NCI-H1694 treated with DMSO at 0.1 percent for 48 hours (cell line): Measurements from ENCODE around the gene CEP72.

ENCODE experiments used
- DNase-seq: peaks from one replicate; lab custom pipeline; 2025; lab: John Stamatoyannopoulos, UW

Gene CEP72

DNA sequence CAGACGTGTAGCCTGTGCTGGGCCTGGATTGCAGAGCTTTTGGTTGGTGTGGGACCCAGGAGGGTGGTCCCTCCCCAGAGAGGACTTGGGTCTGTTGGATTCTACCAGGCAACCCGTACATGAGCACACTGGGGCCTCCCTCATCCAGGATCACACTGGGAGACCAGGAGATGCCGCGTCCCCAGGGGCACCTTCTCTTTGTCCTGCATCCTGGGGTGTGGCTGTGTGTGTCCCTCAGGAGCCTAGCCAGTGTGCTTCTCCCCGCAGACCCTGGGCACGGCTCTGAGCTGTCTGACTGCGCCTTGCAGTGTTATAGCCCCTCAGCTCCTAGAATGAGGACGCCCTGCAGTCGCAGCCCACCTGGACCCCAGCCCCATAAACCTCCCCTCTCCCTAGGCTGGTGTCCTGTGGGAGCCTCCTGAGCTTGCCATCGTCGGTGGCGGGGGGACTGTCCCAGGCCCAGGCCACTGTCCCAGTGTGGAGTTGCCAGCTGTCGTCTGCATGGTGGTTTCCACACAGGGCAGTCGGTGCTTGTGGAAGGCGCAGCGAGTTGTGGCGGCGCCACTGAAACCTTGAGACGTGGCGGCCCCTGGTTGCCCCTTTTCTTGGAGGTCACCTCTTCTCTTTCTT, 27.6 kb downstream of the CEP72 start:
- no peak for DNase-seq

DNA sequence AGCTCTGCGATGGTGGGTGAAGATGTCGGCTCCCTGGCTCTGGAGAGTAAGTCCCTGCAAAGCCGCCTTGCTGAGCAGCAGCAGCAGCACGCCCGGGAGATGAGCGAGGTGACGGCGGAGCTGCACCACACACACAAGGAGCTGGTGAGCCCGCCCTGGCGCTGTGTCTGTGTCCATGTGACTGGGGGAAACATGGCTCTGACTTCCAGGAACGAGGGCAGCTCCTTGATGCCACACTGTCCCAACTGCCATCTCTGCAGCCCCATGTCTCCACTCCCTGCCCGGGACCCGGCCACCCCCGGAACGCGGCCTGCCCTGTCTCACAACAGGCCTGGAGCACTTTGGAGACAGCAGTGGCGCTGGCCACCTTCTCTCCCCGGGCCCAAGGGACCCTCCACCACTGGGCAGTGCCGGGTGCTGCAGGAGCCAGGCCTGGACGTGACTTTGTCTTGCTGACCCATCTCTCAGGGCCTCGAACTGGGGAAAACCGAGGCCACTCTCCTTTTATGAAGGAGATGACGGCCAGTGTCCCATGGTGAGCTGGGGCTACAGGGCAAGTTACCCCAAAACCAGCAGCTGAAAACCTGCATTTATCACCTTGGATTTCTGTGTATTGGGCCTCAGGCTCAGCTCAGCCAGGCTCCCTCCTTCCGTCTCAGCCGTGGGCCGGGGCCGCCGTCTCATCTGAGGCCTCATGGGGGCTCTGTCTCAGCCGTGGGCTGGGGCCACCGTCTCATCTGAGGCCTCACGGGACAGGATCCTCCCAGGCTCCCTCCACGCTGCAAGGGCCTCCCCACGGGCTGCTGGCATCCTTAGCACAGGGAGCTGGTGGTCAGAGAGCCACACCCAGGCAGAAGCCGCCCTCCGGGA, 28.6 kb downstream of the CEP72 start:
- DNase-seq: no peak

DNA sequence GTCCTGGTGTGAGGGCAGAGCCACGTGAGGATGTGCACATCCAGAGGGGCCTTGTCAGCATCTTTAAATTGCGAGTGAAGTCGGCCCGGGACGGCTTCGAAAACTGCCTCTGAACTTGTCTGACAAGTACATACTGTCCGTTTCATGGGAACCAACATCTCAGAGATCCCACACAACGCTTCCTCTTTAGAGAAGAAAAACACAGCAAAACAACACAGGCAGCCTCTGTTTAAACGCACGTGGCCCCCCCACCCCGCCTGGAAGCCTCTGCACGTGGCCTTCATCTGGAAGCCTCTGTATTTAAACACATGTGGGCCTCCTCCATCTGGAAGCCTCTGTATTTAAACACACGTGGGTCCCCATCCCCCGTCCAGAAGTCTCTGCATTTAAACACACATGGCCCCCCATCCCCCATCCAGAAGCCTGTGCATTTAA, 29.2 kb downstream of the CEP72 start:
- DNase-seq: no peak

DNA sequence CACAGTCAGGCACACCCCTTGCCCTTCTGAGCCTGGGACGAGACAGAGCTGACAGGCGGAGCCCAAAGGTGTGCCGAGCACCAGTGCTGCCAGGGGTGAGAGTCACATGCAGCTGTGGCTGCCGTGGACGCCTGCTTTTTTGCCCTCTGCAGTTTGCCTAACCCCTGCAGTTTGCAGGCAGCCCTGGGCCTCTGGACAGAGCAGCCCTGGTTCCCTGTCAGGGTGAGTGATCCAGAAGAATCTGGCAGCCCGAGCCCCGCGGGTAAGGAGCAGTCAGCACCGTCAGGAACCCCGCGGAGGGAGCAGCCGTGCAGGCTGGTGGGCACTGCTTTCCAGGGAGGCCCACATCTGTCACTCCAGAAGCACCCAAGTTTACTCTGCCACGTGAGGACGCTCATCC, 30.3 kb downstream of the CEP72 start:
- peak; percentile 76 for DNase-seq

DNA sequence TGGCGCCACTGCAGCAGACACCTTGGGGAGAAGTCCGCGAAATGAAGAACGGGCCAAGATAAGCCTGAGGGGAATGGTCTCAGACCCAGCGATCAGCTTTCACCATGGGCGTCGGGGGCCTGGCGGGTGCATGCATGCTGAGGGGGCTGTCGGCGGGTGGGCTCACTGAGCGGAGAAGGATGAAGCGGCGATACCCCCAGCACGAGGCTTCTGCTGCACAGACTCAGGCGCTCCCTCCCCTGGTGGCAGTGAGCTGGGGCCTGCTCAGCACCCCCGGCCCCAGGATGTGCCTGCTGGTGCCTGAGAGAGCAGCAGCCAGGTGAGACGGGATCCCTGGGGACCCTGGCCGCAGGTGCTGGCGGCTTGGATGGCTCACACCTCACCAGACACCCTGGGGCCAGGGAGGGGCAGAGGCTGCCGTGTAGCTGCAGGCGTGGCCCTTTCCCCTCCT, 31.2 kb downstream of the CEP72 start:
- no peak for DNase-seq

DNA sequence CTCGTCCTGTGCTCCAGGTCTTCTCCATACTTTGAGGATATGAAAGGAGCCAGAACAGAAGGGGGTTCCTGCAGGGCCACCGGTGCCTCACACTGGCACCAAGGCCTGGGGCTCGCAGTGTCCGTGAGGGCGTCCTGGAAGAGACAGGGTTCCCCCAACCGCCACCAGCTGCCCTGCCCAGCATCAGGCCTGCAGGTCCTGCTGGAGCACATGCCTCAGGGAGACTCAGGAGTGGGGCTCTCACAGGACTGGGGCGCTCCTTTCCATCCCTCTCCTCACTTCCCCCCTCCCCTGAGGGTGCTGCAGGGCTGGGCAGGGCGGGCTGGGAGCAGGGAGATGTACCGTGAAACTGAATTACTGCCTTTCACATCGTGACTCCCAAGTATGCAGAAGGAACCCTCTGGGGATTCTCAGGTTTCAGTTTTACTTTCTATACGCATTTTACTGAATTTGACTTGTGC, 31.7 kb downstream of the CEP72 start:
- no peak for DNase-seq

DNA sequence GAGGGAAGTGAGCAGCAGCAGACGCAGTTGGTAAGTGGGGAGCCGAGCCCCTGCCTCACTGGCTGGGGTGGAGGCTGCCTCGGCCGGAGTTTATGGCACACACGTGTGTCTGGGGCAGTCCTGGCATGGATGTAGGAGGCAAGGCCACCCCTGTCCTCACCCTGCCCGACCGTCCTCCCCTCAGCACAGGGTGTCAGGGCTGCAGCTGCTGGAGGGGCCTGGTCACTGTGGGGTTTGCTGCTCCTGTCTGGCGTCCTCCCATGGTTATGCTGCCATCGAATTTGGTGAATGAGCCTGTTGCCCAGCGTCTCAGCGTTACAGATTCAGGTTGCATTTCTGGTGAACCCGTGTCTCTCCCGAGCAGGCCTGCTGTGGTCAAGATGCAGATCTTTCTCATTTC, 32.4 kb downstream of the CEP72 start:
- DNase-seq: no peak

DNA sequence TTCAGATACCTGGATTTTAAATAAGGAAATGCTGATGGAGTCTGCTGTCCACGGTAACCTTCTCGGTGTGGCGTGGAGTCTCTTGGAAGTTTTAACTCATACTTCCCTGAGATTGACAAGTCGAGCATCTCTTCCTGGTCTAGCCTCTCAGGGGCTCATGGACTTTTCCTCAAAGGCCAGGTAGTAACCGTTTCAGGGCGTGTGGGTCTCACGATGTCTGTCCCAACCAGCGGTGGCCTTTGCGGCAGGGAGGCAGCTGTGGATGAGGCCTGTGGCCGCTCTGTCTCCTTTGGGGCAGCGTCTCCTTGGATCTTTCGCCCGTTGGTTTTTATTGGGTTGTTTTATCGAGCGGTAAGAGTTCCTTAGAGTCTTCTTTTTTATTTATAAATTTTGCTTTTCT, 32.8 kb downstream of the CEP72 start:
- no peak for DNase-seq

DNA sequence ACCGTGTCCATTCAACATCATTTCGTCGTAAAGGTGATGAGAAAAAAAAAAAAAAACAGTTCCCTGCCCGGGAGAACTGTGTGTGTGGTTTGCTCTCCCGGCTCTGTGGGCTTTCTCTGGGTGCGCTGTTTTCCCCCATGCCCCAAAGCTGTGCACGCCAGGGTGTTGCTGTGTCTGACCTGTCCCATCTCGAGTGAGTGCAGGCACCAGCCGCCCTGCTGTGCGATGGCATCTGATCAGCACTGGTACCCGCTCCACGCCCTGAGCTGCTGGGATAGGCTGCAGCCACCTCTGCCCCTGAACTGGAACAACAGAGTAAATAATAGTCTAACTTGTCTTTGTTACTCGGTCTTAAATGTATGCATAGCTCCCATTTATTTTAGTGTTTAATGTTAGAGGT, 33.3 kb downstream of the CEP72 start:
- no peak for DNase-seq

DNA sequence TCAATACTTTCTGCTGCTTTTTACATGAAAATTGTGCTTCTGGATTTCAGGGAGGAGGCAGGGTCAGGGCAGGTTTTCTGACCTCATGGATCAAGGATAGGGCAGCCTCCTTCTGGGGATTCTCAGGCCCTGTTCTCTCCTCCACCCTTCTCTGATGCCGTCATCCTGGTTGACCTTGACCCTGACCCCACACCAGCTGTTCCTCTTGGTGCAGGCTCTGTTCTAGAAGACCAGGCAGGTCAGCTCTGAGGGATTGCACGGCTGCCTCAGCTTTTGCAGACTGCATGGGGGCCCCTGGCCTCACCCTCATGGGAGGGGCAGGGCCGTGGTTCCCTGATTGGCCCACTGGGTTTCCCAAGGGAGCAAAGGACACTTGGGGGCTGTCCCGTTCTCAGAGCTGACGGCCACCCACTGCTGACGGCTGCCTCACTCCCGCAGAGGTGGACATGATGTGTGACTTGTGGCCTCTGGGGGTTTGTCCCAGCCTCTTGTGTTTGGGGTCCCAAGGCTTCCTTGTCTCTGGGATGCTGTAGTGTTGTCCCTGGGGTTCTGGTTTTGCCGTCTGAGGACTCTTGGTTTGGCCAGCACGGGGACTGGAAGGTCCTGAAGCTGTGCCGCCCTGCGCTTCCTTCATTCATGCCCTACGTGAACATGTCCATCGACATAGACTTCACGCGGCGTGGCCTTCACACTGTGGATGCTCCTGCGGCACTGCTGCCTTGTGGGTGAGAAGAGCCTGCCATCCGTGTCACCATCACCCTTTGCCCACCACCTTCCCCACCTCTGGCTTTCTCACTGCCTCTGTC, 34.5 kb downstream of the CEP72 start:
- no peak for DNase-seq

DNA sequence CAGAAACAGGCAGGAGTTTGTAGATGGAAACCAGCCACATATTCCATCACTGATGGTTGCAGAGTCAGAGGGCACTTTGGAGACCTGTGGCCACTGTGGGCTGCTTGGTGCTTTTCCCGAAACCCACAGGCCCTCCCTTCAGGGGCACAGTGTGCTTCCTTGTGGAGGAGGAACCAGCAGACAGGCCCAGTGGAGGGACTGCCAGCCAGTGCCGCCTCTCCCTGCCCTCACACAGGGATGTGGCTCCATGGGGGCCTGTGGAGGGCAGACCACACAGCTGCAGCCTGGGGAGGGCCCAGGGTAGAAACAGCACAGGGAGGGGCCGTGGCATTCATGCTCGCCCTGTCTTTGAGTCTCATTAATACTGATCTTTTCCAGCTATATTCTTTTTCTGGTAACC, 35.2 kb downstream of the CEP72 start:
- DNase-seq: no peak

DNA sequence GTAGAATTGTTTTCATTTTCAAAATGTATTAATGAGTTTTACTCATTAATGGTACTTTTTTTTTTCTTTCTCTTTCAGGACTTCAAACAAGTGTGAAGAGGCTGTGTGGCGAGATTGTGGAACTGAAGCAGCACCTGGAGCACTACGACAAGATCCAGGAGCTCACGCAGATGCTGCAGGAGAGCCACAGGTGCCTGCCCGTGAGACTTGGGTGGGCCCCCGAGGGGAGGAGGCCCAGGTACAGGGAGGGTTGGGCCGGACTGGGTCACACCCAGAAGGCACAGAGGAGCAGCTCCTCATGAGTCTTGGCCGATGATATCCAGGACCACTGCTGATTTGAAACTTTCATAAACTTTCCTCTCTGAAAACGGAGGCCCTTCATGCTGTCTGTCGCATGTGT, 35.6 kb downstream of the CEP72 start:
- DNase-seq: no peak

DNA sequence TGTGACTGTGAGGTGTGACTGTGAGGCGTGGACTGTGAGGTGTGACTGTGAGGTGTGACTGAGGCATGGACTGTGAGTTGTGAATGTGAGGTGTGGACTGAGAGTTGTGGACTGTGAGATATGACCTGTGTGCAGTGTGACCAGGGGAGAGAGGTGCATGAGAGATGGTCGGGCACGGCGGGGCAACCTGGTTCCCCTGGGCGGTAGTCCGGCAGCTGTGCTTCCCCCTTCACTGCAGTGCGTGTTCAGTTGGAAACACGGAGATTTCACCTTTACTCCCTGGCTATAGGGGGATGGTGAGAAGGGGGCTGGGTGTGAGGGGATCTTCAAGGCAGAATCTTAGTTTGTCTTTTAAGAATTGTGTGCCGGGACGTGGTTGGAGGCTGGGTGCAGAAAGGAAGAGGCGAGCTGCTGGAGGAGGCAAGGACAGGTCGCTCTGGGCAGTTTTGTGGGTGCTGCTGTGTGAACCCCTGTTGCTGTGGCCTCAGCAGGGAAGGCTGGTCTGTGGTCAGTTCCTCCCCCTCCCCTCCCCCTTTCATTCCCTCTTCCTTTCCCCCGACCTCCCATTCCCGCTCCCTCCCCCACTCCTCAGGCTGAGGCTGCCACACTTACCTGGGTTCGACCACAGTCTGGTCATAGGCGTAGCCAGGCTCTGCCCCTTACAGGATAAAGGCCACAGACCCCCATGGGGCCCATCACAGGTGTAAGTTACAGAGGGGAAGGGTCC, 39.3 kb downstream of the CEP72 start:
- DNase-seq: no peak

DNA sequence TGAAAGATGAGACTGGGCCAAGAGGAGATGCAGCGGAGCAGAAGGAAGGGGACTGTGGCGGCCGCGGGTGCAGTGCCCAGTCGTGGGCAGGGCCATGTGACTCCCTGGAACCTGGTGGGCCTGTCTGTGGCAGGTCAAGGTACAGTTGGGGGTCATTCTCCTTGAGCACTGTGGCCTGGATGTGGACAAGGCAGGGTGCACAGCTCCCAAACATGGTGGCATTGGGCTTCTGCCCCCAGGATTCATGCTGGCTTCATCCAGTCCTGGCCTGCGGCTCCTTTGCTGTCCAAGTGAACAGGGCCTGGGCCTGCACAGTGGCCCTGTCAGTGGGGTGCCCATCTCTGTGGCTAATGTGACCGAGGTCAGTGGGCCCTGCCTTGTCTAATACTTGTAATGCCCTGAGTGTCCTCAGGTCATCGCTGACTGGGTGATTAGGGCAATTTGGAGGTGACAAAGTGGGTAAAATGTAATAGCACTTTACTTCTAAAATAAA, 39.9 kb downstream of the CEP72 start:
- DNase-seq: no peak

DNA sequence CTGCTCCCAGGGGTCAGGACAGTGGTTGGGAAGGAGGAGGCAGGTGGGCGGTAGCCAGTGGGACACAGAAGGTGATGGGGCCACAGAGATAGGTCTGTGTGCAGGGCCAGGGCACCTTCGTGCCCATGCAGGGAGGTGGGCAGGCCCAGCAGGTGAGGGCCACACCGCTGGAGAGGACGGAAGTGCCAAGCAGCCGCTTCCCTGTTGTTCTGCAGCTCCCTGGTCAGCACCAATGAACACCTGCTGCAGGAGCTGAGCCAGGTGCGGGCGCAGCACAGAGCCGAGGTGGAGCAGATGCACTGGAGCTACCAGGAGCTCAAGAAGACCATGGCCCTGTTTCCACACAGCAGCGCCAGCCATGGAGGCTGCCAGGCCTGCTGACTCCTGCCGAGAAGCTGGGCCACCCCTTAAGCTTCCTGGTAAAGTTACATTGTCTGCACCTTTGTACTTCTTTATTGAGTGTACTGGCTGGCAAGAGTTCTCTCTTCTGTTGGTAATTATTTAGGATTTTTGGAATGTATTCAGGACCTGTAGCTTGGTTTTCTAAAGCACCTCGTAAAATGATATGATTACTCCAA, 40.7 kb downstream of the CEP72 start:
- no peak for DNase-seq

DNA sequence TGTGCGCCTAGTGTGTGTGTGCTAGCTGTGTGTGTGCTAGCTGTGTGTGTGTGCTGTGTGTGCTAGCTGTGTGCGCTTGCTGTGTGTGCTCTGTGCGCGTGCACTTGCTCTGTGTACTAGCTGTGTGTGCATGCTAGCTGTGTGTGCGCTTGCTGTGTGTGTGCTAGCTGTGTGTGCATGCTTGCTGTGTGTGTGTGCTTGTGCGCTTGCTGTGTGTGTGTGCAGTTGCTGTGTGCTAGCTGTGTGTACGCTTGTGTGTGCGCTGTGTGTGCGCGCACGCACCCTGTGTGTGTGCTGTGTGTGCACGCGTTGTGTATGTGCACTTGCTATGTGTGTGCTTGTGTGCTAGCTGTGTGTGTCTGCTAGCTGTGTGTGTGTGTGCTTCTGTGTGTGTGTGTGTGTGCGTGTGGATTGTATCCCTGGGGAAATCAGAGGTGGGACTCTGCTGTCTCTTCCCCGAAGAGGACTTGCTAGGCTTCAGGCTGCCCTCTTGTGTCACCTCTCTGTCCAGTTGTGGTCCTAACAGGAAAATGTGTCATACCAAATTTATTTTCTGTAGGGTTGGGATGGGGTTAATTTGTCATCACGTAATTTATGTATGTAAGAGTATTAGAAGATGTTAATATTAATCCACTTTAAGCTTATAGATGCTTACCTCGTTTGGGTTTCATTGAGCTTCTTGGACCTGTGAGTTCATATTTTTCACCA, 42.1 kb downstream of the CEP72 start:
- no peak for DNase-seq

DNA sequence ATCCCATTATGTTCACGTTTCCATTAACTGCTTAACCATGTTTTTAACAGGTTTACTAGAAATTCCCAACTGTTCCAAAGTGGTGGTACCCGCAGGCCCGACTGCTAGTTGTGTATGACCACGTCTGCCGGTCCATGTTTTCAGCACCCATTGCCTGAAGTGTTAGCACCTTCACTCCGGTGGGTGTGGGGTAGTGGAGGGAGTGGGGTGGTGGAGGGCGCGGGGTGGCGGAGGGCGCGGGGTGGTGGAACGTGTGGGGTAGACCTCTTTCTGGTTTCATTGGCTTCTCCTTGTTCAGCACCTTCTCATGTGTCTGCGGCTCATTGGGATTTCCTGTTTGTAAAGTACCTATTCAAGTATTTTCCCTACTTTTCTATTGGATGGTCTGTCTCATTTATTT, 43.3 kb downstream of the CEP72 start:
- DNase-seq: no peak

DNA sequence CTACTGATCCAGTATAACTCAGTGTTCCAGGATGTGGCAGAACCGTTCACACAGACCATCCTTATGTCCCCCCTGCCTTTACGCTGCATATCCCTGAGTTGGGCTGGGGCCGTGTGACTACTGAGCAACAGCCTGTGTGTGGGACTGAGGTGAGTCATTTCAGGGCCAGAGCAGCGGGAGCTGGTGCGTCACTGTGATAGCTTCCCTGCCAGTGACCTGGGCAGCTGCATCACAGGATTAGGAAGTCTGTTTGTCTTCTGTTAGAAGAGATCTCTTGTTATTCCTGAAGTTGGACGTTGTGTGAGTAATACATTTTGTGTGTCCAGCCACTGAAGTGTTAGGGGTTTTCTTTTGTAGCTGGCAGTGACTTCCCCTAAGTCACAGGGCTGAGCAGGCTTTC, 45.4 kb downstream of the CEP72 start:
- DNase-seq: no peak

DNA sequence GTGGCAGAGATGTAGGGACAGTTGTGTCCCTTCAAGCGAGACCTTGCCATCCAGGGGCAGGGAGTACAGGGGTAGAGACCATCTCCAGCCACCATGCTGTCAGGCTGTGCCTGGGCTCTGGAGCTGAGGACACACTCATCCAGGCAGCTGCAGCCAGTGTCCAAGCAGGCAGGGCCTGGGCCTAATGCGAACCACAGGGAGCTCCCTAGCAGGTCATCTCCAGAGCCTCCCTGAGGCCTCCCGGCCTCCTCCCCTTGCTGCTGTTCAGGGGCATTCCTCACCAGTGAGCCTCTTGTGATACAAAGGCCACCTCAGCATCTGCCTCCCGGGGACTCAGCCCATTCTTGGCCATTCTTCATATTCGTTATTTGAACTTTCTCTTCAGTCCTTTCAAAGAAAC, 46.0 kb downstream of the CEP72 start:
- DNase-seq: no peak

DNA sequence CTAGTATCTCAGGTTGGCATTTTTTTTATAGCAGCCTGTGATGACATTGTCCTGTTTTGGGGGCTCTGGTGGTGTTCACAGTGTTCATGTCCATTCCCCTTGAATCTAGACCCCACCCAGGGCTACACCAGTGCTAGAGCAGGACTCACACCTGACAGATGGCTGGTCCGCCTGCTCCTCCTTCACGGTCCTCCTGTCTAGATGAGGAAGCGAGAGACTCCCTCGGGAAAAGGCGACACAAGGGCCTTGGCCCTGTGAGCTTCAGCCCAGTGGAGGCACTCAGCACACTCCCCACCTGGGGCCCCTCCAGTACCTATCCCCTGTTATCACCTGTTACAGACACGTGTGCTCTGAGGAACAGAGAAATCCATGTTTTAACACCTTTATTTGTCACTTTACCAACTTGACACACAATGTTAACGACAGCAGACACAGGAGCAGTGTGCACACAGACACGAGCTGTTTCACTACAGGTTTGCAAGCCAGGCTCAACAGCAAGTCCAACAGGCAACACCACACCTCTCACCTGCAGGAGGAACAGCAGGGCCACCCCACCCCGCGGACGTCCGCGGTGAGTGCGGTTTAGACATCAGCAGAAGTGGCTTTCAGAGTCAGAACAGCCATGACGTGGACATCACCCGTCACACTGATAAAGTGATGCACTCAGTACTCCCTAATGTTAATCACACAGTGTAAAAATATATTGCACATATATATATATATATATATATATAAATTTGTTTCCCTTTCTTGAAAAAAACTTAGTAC, 47.5 kb downstream of the CEP72 start:
- DNase-seq: no peak
